Mucosa of rectum (tissue), 2 donors: ENCODE results near the gene RAPGEF5.

Source experiments
- H3K27ac ChIP-seq, 2 donors: one replicate each; pipeline ENCODE4 v1.7.0; 2013; ENCODE audit warnings: inconsistent platforms in 2 of 2, low read depth in 2 of 2, low read length in 2 of 2
- H3K27me3 ChIP-seq, 2 donors: one replicate each; pipeline ENCODE4 v1.7.0; 2013; ENCODE audit warnings: low read length in 2 of 2; ENCODE audit not compliant: control insufficient read depth in 2 of 2, insufficient read depth in 2 of 2
- H3K36me3 ChIP-seq, 2 donors: one replicate each; pipeline ENCODE4 v1.7.0; 2013; ENCODE audit warnings: low read length in 2 of 2; ENCODE audit not compliant: control insufficient read depth in 2 of 2, insufficient read depth in 2 of 2
- H3K4me1 ChIP-seq, 2 donors: one replicate each; pipeline ENCODE4 v1.7.0; 2013; ENCODE audit warnings: low read length in 2 of 2, mild to moderate bottlenecking in 1 of 2; ENCODE audit not compliant: control insufficient read depth in 2 of 2, insufficient read depth in 2 of 2
- H3K4me3 ChIP-seq, 2 donors: one replicate each; pipeline ENCODE4 v1.7.0; 2013; ENCODE audit warnings: low read length in 2 of 2
- H3K9ac ChIP-seq, 2 donors: one replicate each; pipeline ENCODE4 v1.7.0; 2013; ENCODE audit warnings: low read length in 2 of 2, low read depth in 1 of 2, mild to moderate bottlenecking in 1 of 2
- H3K9me3 ChIP-seq, 2 donors: one replicate each; pipeline ENCODE4 v1.7.0; 2013; ENCODE audit warnings: low read length in 2 of 2; ENCODE audit not compliant: control insufficient read depth in 2 of 2
- donor health status: healthy.
- donor health status: Normal muscosa, but diverticular disease.

Gene RAPGEF5

DNA sequence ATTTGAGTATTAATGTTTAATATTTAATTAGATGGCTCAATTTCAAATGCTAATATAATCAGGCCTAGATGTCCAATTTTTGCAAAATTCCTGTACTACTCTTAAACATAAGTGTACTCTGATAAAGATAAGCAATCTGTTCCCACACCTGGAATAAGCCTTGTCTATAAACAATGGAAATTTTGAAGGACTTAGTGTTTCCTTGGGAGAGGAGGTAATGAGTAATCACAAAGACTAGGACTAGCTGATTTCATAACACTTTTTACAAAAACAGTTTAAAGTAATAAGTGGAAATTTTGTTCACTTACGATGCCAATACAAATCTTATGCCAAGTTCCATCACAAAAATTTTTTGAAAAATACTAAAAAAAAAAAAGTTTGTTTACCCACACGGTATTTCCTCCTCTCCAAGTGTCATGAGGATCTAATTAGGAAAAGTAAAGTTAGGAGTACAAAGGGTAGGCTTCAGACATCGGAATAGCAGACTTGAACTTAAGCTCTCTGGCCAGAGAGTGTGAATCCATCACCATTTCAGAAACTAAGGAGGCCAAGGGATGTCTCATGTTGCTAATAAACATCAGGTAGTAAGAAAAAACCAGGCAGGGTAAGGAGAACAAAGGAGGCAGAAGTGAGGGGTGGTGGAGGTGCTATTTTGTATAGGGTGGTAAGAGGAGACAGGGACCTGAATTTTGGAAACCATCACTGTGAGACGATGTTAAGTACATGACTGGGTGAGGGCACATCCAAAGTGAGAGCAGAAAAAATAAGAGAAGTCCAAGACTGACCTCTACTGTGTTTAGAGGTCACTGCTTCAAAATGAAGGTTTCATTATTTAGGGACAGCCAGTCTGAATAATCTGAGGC is 61.3 kb downstream of the RAPGEF5 start:
- no peak overlapping the region for H3K4me3 ChIP-seq

GRCh38 chr7:22292531-22292930 is 64.4 kb downstream of the RAPGEF5 start:
- Histone ChIP-seq H3K4me1 (no peaks in the 10 kb centered on the region), H3K4me3 (no peak overlapping the region), H3K9ac (no peak overlapping the region)

More for the DNA sequence above, 61.3 kb downstream of the RAPGEF5 start:
- no peak overlapping the region for H3K9ac ChIP-seq
- no peaks in the 10 kb centered on the region for H3K4me1 ChIP-seq
- H3K36me3 ChIP-seq = peaks cover 6 to 15% of the 10 kb centered on the region in 2 donors
- H3K27me3 ChIP-seq = no peaks in the 10 kb centered on the region
- no peak overlapping the region for H3K27ac ChIP-seq
- H3K9me3 ChIP-seq = no peaks in the 10 kb centered on the region

DNA sequence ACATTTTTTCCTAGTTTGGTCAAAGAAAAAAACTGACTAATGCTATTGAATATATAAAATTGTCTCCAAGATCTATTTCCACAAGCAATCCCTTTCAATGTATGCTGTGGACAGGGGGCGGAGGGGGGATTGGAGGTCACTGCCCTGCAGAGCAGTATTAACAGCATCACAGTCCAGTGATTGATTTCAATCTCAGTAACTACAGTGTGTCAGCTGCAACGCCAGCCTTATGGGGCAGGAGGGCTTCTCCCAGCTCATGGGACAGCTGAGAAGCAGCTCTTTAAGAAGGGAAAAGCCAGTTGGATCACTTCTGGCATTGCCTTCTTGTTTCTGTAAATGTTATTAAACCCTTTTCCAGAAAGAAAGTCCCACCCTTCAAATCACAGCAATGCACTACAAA is 65.0 kb downstream of the RAPGEF5 start:
- Histone ChIP-seq H3K4me1 (no peaks in the 10 kb centered on the region), H3K36me3 (peaks cover 13 to 25% of the 10 kb centered on the region in 2 donors), H3K27me3 (no peaks in the 10 kb centered on the region), H3K4me3 (no peak overlapping the region), H3K9ac (no peak overlapping the region), H3K9me3 (no peaks in the 10 kb centered on the region), H3K27ac (no peak overlapping the region)

More at GRCh38 chr7:22292531-22292930, 64.4 kb downstream of the RAPGEF5 start:
- Histone ChIP-seq H3K27me3 (no peaks in the 10 kb centered on the region), H3K9me3 (no peaks in the 10 kb centered on the region), H3K36me3 (peaks cover 11 to 23% of the 10 kb centered on the region in 2 donors), H3K27ac (no peak overlapping the region)

- Histone ChIP-seq H3K9ac (no peak overlapping the region), H3K27me3 (no peaks in the 10 kb centered on the region), H3K4me3 (no peak overlapping the region), H3K9me3 (no peaks in the 10 kb centered on the region), H3K36me3 (peaks cover 14 to 17% of the 10 kb centered on the region in 2 donors), H3K27ac (no peak overlapping the region), H3K4me1 (no peaks in the 10 kb centered on the region)
Observed at GRCh38 chr7:22288202-22288601, 68.8 kb downstream of the RAPGEF5 start.

GRCh38 chr7:22287412-22287811 is 69.5 kb downstream of the RAPGEF5 start:
- Histone ChIP-seq H3K9me3 (no peaks in the 10 kb centered on the region), H3K27me3 (no peaks in the 10 kb centered on the region), H3K36me3 (peaks cover 14 to 17% of the 10 kb centered on the region in 2 donors)

DNA sequence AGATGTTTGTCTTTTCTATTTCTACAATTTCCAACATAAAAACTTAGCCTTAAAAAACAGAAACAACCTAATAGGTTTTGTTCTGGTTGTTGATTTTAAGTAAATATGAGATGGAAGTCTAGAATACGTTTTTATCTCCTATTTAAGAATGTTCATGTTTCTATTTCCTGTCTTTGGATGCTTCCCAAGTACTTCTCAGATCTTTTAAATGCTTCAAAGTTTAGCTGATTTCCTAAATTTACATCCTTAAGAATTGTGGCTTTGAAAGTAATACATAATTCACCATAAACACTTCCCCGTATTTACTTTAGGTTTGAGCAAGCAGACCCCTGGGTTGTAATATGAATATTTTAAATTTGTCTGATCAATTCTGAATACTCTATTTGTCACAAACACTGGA is 70.5 kb downstream of the RAPGEF5 start:
- no peaks in the 10 kb centered on the region for H3K4me1 ChIP-seq
- H3K9ac ChIP-seq = no peak overlapping the region
- no peaks in the 10 kb centered on the region for H3K27me3 ChIP-seq
- H3K36me3 ChIP-seq = peaks cover 14% of the 10 kb centered on the region in 2 donors
- no peak overlapping the region for H3K4me3 ChIP-seq
- H3K9me3 ChIP-seq = no peaks in the 10 kb centered on the region
- H3K27ac ChIP-seq = no peak overlapping the region

More at GRCh38 chr7:22287412-22287811, 69.5 kb downstream of the RAPGEF5 start:
- H3K4me3 ChIP-seq = no peak overlapping the region
- H3K27ac ChIP-seq = no peak overlapping the region
- H3K4me1 ChIP-seq = no peaks in the 10 kb centered on the region
- no peak overlapping the region for H3K9ac ChIP-seq

- Histone ChIP-seq H3K4me3 (no peak overlapping the region), H3K36me3 (peaks cover 0 to 2% of the 10 kb centered on the region in 2 donors), H3K27me3 (no peaks in the 10 kb centered on the region), H3K9ac (no peak overlapping the region), H3K4me1 (peaks cover 0 to 3% of the 10 kb centered on the region in 2 donors), H3K27ac (no peak overlapping the region), H3K9me3 (no peaks in the 10 kb centered on the region)
Observed at GRCh38 chr7:22281481-22281880, 75.5 kb downstream of the RAPGEF5 start.

GRCh38 chr7:22280031-22280430 is 76.9 kb downstream of the RAPGEF5 start:
- Histone ChIP-seq H3K4me1 (peaks cover 0 to 3% of the 10 kb centered on the region in 2 donors), H3K36me3 (peaks cover 0 to 2% of the 10 kb centered on the region in 2 donors), H3K4me3 (no peak overlapping the region)

GRCh38 chr7:22278660-22279059 is 78.3 kb downstream of the RAPGEF5 start:
- H3K27ac ChIP-seq = no peak overlapping the region
- H3K4me1 ChIP-seq = peaks cover 0 to 3% of the 10 kb centered on the region in 2 donors
- H3K9ac ChIP-seq = no peak overlapping the region
- no peaks in the 10 kb centered on the region for H3K27me3 ChIP-seq
- no peaks in the 10 kb centered on the region for H3K36me3 ChIP-seq
- H3K9me3 ChIP-seq = no peaks in the 10 kb centered on the region
- no peak overlapping the region for H3K4me3 ChIP-seq

More at GRCh38 chr7:22280031-22280430, 76.9 kb downstream of the RAPGEF5 start:
- H3K27me3 ChIP-seq = no peaks in the 10 kb centered on the region
- H3K9me3 ChIP-seq = no peaks in the 10 kb centered on the region
- H3K9ac ChIP-seq = no peak overlapping the region
- H3K27ac ChIP-seq = no peak overlapping the region

- no peak overlapping the region for H3K9ac ChIP-seq
- no peak overlapping the region for H3K27ac ChIP-seq
- no peaks in the 10 kb centered on the region for H3K9me3 ChIP-seq
Observed at GRCh38 chr7:22277375-22277774, 79.6 kb downstream of the RAPGEF5 start.

More at GRCh38 chr7:22277375-22277774, 79.6 kb downstream of the RAPGEF5 start:
- Histone ChIP-seq H3K27me3 (no peaks in the 10 kb centered on the region), H3K4me1 (peaks cover 0 to 3% of the 10 kb centered on the region in 2 donors), H3K36me3 (no peaks in the 10 kb centered on the region), H3K4me3 (no peak overlapping the region)
